B cell (primary cell): ENCODE results near the gene RBBP8NL.

Experiments
- EZH2 ChIP-seq: IDR thresholded peaks from 2 replicates; pipeline ENCODE4 v1.6.1; 2012; ENCODE audit warnings: borderline replicate concordance, low read depth, mild to moderate bottlenecking, moderate library complexity, low read length; ENCODE audit not compliant: insufficient read depth, poor library complexity, severe bottlenecking
- TF ChIP-seq, protein P1 (sequence below): fragments of 200-600 bp; IDR thresholded peaks from one replicate; pipeline ENCODE4 v1.8.0; 2022; ENCODE audit warnings: antibody characterized with exemption, mild to moderate bottlenecking

DNA sequence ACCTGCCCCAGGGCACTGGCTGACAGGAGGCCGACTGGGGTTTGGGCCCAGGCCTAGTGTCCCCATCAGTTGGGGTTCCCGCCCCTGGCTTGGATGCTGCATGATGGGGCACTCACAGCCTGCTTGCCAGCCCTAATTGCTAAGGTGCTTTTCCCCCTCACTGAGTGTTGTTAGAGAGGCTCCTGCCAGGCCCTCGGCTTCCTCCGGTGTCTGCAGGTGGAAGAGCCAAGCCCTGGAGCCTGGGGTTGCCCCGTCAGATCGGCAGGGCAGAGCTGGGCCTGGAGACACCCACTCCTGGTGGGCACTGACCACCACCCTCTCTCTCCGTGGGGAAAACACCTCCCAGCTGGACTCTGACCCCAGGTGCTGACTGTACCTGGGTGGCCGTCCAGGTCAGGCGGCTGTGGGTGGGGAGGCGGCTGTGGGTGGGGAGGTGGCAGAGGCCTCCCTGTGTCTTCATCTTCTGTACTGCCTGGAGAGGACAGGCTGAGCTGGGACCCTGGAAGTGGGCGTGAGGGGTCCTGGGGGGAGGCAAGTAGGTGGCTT lies 14.2 kb downstream of the RBBP8NL start:
- TF ChIP-seq, protein P1, sequence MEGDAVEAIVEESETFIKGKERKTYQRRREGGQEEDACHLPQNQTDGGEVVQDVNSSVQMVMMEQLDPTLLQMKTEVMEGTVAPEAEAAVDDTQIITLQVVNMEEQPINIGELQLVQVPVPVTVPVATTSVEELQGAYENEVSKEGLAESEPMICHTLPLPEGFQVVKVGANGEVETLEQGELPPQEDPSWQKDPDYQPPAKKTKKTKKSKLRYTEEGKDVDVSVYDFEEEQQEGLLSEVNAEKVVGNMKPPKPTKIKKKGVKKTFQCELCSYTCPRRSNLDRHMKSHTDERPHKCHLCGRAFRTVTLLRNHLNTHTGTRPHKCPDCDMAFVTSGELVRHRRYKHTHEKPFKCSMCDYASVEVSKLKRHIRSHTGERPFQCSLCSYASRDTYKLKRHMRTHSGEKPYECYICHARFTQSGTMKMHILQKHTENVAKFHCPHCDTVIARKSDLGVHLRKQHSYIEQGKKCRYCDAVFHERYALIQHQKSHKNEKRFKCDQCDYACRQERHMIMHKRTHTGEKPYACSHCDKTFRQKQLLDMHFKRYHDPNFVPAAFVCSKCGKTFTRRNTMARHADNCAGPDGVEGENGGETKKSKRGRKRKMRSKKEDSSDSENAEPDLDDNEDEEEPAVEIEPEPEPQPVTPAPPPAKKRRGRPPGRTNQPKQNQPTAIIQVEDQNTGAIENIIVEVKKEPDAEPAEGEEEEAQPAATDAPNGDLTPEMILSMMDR = no peak
- no peak for TF ChIP-seq EZH2
